HepG2 (cell line): ENCODE results near the gene WWC1.

Source experiments
- CTCF ChIP-seq: sonication (generic); formaldehyde crosslinking; IDR thresholded peaks from 2 replicates; pipeline ENCODE4 v1.5.0; 2020; ENCODE audit warnings: mild to moderate bottlenecking, missing genetic modification reagents, moderate library complexity
- E2F1 ChIP-seq: sonication (generic); formaldehyde crosslinking; IDR thresholded peaks from 2 replicates; pipeline ENCODE4 v1.5.0; 2020; ENCODE audit warnings: missing genetic modification reagents
- HNF1B ChIP-seq: sonication (generic); formaldehyde crosslinking; IDR thresholded peaks from 2 replicates; pipeline ENCODE4 v1.5.1; 2020; ENCODE audit warnings: mild to moderate bottlenecking, moderate library complexity, missing genetic modification reagents
- JUND ChIP-seq: sonication (generic); formaldehyde crosslinking; IDR thresholded peaks from 2 replicates; pipeline ENCODE4 v1.8.0; 2022; ENCODE audit warnings: mild to moderate bottlenecking, missing genetic modification reagents
- LBX2 ChIP-seq: sonication (generic); formaldehyde crosslinking; IDR thresholded peaks from 2 replicates; pipeline ENCODE4 v1.5.0; 2020; ENCODE audit warnings: missing genetic modification reagents, mild to moderate bottlenecking, borderline replicate concordance
- MLX ChIP-seq: IDR thresholded peaks from 2 replicates; pipeline ENCODE4 v1.6.1; 2016
- PAWR ChIP-seq: sonication (generic); formaldehyde crosslinking; IDR thresholded peaks from 2 replicates; pipeline ENCODE4 v1.4.0; 2020; ENCODE audit warnings: missing genetic modification reagents, mild to moderate bottlenecking, borderline replicate concordance
- POLR2AphosphoS5 ChIP-seq: IDR thresholded peaks from 2 replicates; pipeline ENCODE4 v1.6.1; 2012; ENCODE audit warnings: low read depth, low read length
- UBTF ChIP-seq: sonication (generic); formaldehyde crosslinking; IDR thresholded peaks from 2 replicates; pipeline ENCODE4 v1.4.0; 2020; ENCODE audit warnings: mild to moderate bottlenecking, missing genetic modification reagents
- ZBTB21 ChIP-seq: sonication (generic); formaldehyde crosslinking; IDR thresholded peaks from 2 replicates; pipeline ENCODE4 v1.4.0; 2020; ENCODE audit warnings: missing genetic modification reagents
- ZNF232 ChIP-seq: sonication (generic); formaldehyde crosslinking; IDR thresholded peaks from 2 replicates; pipeline ENCODE4 v1.4.0; 2020; ENCODE audit warnings: missing genetic modification reagents, borderline replicate concordance
- ZNF546 ChIP-seq: sonication (generic); formaldehyde crosslinking; conservative IDR thresholded peaks from 2 replicates; pipeline ENCODE4 v1.8.1; 2023; ENCODE audit warnings: mild to moderate bottlenecking, missing genetic modification reagents
- ZNF605 ChIP-seq: sonication (generic); formaldehyde crosslinking; IDR thresholded peaks from 2 replicates; pipeline ENCODE4 v1.8.0; 2022; ENCODE audit warnings: mild to moderate bottlenecking, missing genetic modification reagents

GRCh38 chr5:168413062-168413461, 121.6 kb downstream of the WWC1 start:
- TF ChIP-seq LBX2, result no peak
- no peak for TF ChIP-seq ZNF546
- TF ChIP-seq CTCF, result no peak
- TF ChIP-seq HNF1B (CRISPR knock-in tag), result no peak
- TF ChIP-seq ZNF232, result no peak
- TF ChIP-seq UBTF (CRISPR knock-in tag), result no peak
- no peak for TF ChIP-seq ZBTB21 (CRISPR knock-in tag)
- no peak for TF ChIP-seq PAWR (CRISPR knock-in tag)
- TF ChIP-seq JUND (CRISPR knock-in tag), result no peak
- TF ChIP-seq ZNF605 (CRISPR knock-in tag), result no peak
- no peak for TF ChIP-seq POLR2AphosphoS5
- TF ChIP-seq E2F1 (CRISPR knock-in tag), result no peak
- TF ChIP-seq MLX (CRISPR knock-in tag), result no peak
